Astrocyte (in vitro differentiated cells and primary cell): Measurements from ENCODE around the gene CADM1.

Experiments used
- EZH2 ChIP-seq: IDR thresholded peaks from 2 replicates; pipeline ENCODE4 v1.6.1; 2012; ENCODE audit warnings: mild to moderate bottlenecking, low read length, inconsistent platforms; ENCODE audit not compliant: insufficient read depth
- TF ChIP-seq, protein P1 (sequence below): IDR thresholded peaks from 2 replicates; pipeline ENCODE4 v1.5.1; 2011; ENCODE audit warnings: low read depth, mild to moderate bottlenecking, inconsistent platforms, low read length, moderate library complexity; ENCODE audit not compliant: insufficient read depth

DNA sequence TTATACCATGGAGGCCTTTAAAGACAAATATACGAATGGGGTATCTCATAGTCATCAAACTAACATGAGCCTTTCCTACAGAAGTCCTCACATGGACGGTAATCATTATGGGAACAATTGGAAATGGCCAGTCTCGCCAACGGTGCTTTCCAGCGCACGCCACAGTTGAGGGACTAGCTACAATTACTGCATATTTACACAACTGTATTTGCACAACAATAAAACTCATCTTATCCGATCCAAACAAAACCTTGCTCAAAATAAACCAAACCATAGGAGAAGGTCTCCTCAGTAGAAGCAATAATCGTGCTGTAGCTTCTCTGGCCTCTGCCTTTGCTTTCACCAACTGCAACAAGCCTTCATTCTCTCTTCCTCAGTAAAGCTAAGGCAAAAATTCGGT, 5.9 kb downstream of the CADM1 start:
- TF ChIP-seq, protein P1, sequence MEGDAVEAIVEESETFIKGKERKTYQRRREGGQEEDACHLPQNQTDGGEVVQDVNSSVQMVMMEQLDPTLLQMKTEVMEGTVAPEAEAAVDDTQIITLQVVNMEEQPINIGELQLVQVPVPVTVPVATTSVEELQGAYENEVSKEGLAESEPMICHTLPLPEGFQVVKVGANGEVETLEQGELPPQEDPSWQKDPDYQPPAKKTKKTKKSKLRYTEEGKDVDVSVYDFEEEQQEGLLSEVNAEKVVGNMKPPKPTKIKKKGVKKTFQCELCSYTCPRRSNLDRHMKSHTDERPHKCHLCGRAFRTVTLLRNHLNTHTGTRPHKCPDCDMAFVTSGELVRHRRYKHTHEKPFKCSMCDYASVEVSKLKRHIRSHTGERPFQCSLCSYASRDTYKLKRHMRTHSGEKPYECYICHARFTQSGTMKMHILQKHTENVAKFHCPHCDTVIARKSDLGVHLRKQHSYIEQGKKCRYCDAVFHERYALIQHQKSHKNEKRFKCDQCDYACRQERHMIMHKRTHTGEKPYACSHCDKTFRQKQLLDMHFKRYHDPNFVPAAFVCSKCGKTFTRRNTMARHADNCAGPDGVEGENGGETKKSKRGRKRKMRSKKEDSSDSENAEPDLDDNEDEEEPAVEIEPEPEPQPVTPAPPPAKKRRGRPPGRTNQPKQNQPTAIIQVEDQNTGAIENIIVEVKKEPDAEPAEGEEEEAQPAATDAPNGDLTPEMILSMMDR = no peak
- TF ChIP-seq EZH2 = no peak
